Sigmoid colon (tissue), 7 donors: Measurements from ENCODE around the gene ZNF81. TPM values are rescaled to one million over a fixed set of nuclear protein-coding genes. Genes with fewer than 3 reads are reported as not detected.

ENCODE experiments used
- DNase-seq: peaks from one replicate; pipeline ENCODE4 v3.0.0-alpha.2; 2019
- H3K27ac ChIP-seq, 4 donors: fragments of 200-600 bp; sonication (generic); one replicate each; pipeline ENCODE4 v1.5.1; 2016 to 2019; ENCODE audit warnings: mild to moderate bottlenecking in 1 of 4
- H3K27me3 ChIP-seq, 3 donors: fragments of 200-600 bp; sonication (generic); one replicate each; pipeline ENCODE4 v1.5.1; 2019; ENCODE audit warnings: mild to moderate bottlenecking in 1 of 3
- H3K36me3 ChIP-seq, 4 donors: fragments of 200-600 bp; sonication (generic); one replicate each; pipeline ENCODE4 v1.5.1; 2016 to 2019
- H3K4me1 ChIP-seq, 4 donors: fragments of 200-600 bp; sonication (generic); one replicate each; pipeline ENCODE4 v1.5.1; 2017 to 2019
- H3K4me3 ChIP-seq, 4 donors: fragments of 200-600 bp; sonication (generic); one replicate each; pipeline ENCODE4 v1.5.1; 2017 to 2019; ENCODE audit warnings: mild to moderate bottlenecking in 2 of 4, moderate library complexity in 1 of 4
- H3K9me3 ChIP-seq, 4 donors: fragments of 200-600 bp in 3 of 4; sonication (generic) in 3 of 4; one replicate each; pipeline versions ENCODE4 v1.5.1 to v1.6.1; 2013 to 2019
- CTCF ChIP-seq, 4 experiments: fragments of 450-650 bp in 3 of 4; fragments of 200-600 bp in 1 of 4; IDR thresholded peaks; one replicate each; pipeline ENCODE4 v1.5.1; 2016 to 2019; ENCODE audit warnings: antibody characterized with exemption in 4 of 4, mild to moderate bottlenecking in 3 of 4, moderate library complexity in 2 of 4
- EP300 ChIP-seq, 4 donors: sonication (generic); formaldehyde crosslinking; IDR thresholded peaks; one replicate each; pipeline ENCODE4 v1.6.1; 2017; ENCODE audit warnings: antibody characterized with exemption in 4 of 4
- POLR2A ChIP-seq, 2 donors: fragments of 450-650 bp; IDR thresholded peaks; one replicate each; pipeline ENCODE4 v1.6.1; 2016; ENCODE audit warnings: antibody characterized with exemption in 2 of 2, mild to moderate bottlenecking in 2 of 2, moderate library complexity in 2 of 2
- POLR2AphosphoS5 ChIP-seq, 4 donors: sonication (generic); formaldehyde crosslinking; IDR thresholded peaks; one replicate each; pipeline ENCODE4 v1.6.1; 2017; ENCODE audit warnings: antibody characterized with exemption in 4 of 4
- WGBS, 2 donors: extraction: QIAGEN DNeasy Blood & Tissue Kit; methylation state at CpG; one replicate each; pipeline ENCODE4 v1.1.7; 2013; 5-methylcytosine and 5-hydroxymethylcytosine counted together
- intact Hi-C: fragments of 100-400 bp; cut with DNase I; formaldehyde crosslinking; loops from one replicate; pipeline ENCODE4 v1.15.1; 2023
- polyA plus RNA-seq, 3 donors: library from polyadenylated mRNA; stranded (reverse); fragments of 200-250 nt; gene quantifications; one replicate each; pipeline ENCODE4 v1.2.3, GENCODE V29; 2013
- total RNA-seq, 4 donors: library from RNA; depleted of rRNA; stranded (reverse); fragments of >200 nt; gene quantifications; one replicate each; pipeline ENCODE4 v1.1.0, GENCODE V29; 2016
- donor health status: healthy with polysubstance abuse.
- donor health status: Bipolar disorder and iron deficiency.
- donor health status: healthy.

ZNF81 gene
- total and polyA plus RNA-seq, 7 donors, result 0.60 to 16.0 (median 4.4) TPM

DNA sequence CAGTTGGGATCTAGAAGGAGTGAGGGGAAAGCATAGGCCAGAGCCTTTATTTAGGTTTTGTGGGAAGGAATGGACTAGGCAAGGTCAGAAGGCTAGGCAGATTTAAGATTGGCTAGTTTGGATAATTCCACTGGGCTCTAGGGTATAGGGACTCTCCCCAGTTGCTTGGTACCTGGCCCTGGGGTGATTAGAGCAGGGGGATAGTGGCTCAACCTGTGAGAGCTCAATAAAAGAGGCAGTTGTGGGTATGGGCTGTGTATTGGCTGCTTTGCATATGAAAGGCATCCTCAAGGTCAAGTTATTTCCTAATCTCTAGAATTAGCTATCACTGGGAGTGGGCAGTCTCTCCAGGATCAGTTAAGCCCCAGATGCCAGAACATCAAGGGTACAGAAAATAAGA is 61.3 kb downstream of the ZNF81 start:
- no peak for DNase-seq
- intact Hi-C loops, result no loop called here
- H3K4me1 ChIP-seq, result no peaks in the 10 kb centered on the region
- no peaks in the 10 kb centered on the region for H3K27me3 ChIP-seq
- no peaks in the 10 kb centered on the region for H3K9me3 ChIP-seq
- no peak overlapping the region for H3K4me3 ChIP-seq
- H3K27ac ChIP-seq, result no peak overlapping the region
- TF ChIP-seq POLR2AphosphoS5 (IDR thresholded peaks at IDR 0.05), result no peak
- H3K36me3 ChIP-seq, result peaks cover 0 to 11% (median 0%) of the 10 kb centered on the region in 4 donors

DNA sequence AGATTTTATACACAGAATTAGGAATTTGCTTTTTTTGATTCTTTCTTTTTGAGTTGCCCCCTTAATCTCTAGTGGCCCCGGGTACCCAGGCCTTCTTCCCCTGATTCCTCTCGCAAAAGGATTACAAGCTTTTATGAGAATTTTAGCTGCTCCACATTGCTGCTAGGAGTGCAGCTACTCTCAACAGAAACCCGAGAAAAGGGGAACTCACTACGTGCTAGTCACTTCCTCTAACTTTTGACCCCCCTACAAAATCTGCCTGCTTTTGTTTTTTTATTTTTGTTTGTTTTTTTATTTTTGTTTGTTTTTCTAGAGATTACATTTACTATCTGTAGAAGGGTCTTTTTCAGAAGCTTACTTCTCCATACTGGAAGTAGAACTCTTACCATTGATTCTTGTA is 64.1 kb downstream of the ZNF81 start:
- Histone ChIP-seq H3K9me3 (no peaks in the 10 kb centered on the region), H3K36me3 (peaks cover 0 to 11% (median 0%) of the 10 kb centered on the region in 4 donors), H3K4me3 (no peak overlapping the region), H3K27ac (no peak overlapping the region), H3K27me3 (no peaks in the 10 kb centered on the region), H3K4me1 (no peaks in the 10 kb centered on the region)
- no peak for DNase-seq
- 21 to 35% methylated on average over 4 of the region's 4 CpGs for WGBS, 2 donors
- intact Hi-C loops, result no loop called here
- no peak for TF ChIP-seq EP300 (IDR thresholded peaks at IDR 0.05)
- no peak for TF ChIP-seq POLR2A (IDR thresholded peaks at IDR 0.05)
- TF ChIP-seq CTCF (IDR thresholded peaks at IDR 0.05), result no peak
- no peak for TF ChIP-seq POLR2AphosphoS5 (IDR thresholded peaks at IDR 0.05)

DNA sequence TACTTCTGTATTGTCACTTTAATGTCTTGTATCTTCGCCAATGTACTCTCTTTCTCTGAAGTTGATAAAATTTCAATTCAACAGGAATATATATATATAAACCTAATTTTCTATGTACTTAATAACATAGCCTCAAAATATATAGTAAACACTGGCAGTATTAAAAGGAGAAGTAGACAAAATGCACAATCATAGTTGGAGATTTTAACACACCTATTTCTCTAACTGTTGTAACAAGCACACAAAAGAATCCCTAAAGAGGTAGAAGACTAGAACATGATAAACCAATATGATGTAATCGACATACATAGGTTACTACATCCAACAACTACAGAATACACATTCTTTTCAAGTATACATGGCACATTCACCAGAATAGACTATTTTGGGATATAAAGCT is 65.5 kb downstream of the ZNF81 start:
- intact Hi-C loops, result no loop called here
- Histone ChIP-seq H3K36me3 (no peaks in the 10 kb centered on the region), H3K27ac (no peak overlapping the region), H3K27me3 (no peaks in the 10 kb centered on the region), H3K4me1 (no peaks in the 10 kb centered on the region), H3K9me3 (no peaks in the 10 kb centered on the region), H3K4me3 (no peak overlapping the region)
- 91 to 98% methylated on average over 2 of the region's 2 CpGs for WGBS, 2 donors
- TF ChIP-seq EP300 (IDR thresholded peaks at IDR 0.05) (no peak), CTCF (IDR thresholded peaks at IDR 0.05) (no peak), POLR2A (IDR thresholded peaks at IDR 0.05) (no peak), POLR2AphosphoS5 (IDR thresholded peaks at IDR 0.05) (no peak)
- DNase-seq, result no peak

DNA sequence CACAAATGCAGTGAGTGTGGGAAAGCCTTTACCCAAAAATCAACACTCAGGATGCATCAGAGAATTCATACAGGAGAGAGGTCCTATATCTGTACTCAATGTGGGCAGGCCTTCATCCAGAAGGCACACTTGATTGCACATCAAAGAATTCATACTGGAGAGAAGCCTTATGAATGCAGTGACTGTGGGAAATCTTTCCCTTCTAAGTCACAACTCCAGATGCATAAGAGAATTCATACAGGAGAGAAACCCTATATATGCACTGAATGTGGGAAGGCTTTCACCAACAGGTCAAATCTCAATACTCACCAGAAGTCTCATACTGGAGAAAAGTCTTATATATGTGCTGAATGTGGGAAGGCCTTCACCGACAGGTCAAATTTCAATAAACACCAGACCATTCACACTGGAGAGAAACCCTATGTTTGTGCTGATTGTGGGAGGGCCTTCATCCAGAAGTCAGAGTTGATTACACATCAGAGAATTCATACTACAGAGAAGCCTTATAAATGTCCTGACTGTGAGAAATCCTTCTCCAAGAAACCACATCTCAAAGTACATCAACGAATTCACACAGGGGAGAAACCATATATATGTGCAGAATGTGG is 79.3 kb downstream of the ZNF81 start:
- Histone ChIP-seq H3K4me3 (no peak overlapping the region), H3K9me3 (peaks cover 0 to 8% (median 0%) of the 10 kb centered on the region in 4 donors), H3K27ac (no peak overlapping the region), H3K4me1 (no peaks in the 10 kb centered on the region), H3K27me3 (no peaks in the 10 kb centered on the region), H3K36me3 (peaks cover 0 to 16% (median 3%) of the 10 kb centered on the region in 4 donors)
- DNase-seq, result no peak
- no peak for TF ChIP-seq CTCF (IDR thresholded peaks at IDR 0.05)
- TF ChIP-seq POLR2AphosphoS5 (IDR thresholded peaks at IDR 0.05), result no peak
- TF ChIP-seq POLR2A (IDR thresholded peaks at IDR 0.05), result no peak
- TF ChIP-seq EP300 (IDR thresholded peaks at IDR 0.05), result no peak
- intact Hi-C loops, result no loop called here
- WGBS, 2 donors, result 96 to 97% methylated on average over 2 of the region's 2 CpGs

DNA sequence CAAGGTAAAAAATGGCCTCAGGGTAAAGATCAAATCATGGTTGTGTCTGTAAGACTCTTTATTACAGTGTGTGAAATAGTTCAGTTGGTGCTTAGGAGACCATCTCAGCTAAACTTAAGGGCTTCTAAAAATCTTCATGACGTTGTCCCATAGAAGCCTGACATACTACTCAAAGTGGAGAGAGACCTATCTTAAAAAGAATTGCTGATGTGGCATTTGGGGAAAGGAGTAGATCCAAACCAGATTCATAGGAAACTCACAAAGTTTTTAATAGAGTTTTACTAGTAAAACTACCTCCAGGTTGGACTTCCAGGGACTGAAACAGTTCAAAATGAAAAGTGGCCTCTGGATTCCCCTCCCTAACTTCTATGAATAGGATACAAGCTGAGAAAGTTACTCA is 81.6 kb downstream of the ZNF81 start:
- H3K9me3 ChIP-seq, result peaks cover 0 to 8% (median 0%) of the 10 kb centered on the region in 4 donors
- H3K27me3 ChIP-seq, result no peaks in the 10 kb centered on the region
- intact Hi-C loops, result no loop called here
- 96 to 100% methylated on average over 1 of the region's 1 CpG for WGBS, 2 donors
- no peak for DNase-seq
- TF ChIP-seq CTCF (IDR thresholded peaks at IDR 0.05) (no peak), POLR2AphosphoS5 (IDR thresholded peaks at IDR 0.05) (no peak), EP300 (IDR thresholded peaks at IDR 0.05) (no peak), POLR2A (IDR thresholded peaks at IDR 0.05) (no peak)
- H3K36me3 ChIP-seq, result peaks cover 0 to 16% (median 3%) of the 10 kb centered on the region in 4 donors
- H3K27ac ChIP-seq, result no peak overlapping the region
- H3K4me3 ChIP-seq, result no peak overlapping the region
- no peaks in the 10 kb centered on the region for H3K4me1 ChIP-seq
